HFF-Myc (cell line): ENCODE measurements around the gene CA12.
"Not testable (repeated sequence)": the region's sequence is repeated elsewhere in the genome, so short reads cannot be mapped to it uniquely, and the experiment has no call there.

Source experiments
- DNase-seq: peaks from one replicate; pipeline ENCODE4 v3.0.0-alpha.2; 2011; ENCODE audit warnings: low read depth; ENCODE audit errors: extremely low read depth
- H3K4me3 ChIP-seq: replicated peaks from 2 replicates; pipeline ENCODE4 v1.5.1; 2011; ENCODE audit warnings: low read depth, mild to moderate bottlenecking, control low read depth, low read length
- TF ChIP-seq, protein P1 (sequence below): IDR thresholded peaks from 2 replicates; pipeline ENCODE4 v1.5.1; 2012; ENCODE audit warnings: mild to moderate bottlenecking, low read depth, low read length, control low read depth; ENCODE audit errors: missing control alignments

Gene CA12

DNA sequence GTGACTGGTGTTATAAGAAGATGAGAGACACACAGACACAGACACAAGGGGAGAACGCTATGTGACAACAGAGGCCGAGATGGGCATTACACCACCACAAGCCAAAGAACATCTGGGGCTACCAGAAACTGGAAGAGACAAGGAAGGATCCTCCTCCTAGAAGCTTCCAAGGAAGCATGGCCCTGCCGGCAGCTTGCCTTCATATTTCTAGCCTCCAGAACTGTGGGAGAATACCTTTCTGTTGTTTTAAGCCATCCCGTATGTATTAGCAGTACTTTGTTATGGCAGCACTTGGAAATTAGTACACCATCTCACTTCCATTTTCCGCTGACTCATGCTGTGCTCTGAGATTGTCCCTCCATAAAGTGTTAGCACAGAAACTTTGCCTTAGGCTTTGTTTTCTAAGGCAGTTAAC is 38.7 kb upstream of the CA12 start:
- TF ChIP-seq, protein P1, sequence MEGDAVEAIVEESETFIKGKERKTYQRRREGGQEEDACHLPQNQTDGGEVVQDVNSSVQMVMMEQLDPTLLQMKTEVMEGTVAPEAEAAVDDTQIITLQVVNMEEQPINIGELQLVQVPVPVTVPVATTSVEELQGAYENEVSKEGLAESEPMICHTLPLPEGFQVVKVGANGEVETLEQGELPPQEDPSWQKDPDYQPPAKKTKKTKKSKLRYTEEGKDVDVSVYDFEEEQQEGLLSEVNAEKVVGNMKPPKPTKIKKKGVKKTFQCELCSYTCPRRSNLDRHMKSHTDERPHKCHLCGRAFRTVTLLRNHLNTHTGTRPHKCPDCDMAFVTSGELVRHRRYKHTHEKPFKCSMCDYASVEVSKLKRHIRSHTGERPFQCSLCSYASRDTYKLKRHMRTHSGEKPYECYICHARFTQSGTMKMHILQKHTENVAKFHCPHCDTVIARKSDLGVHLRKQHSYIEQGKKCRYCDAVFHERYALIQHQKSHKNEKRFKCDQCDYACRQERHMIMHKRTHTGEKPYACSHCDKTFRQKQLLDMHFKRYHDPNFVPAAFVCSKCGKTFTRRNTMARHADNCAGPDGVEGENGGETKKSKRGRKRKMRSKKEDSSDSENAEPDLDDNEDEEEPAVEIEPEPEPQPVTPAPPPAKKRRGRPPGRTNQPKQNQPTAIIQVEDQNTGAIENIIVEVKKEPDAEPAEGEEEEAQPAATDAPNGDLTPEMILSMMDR: no peak
- no peak overlapping the region for H3K4me3 ChIP-seq
- no peak for DNase-seq

DNA sequence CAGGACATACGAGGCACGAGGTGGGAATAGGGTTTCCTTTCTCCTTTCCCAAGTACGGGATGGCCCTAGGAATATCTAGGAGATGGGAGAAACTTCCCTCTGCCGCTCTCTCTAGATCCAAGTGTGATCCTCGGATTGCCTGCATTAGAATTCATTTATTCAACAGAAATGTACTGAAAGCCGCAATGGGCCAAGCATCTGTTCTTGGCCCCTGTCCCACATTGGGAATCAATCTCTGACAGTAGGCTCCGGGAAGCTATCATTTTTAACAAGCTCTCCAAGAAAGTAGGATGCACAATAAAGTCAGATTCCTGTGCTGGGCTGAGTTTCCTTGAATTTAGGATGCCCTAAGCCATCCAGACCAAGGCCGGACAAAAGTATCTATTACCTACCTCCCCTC is 37.2 kb upstream of the CA12 start:
- TF ChIP-seq, protein P1: no peak
- DNase-seq: no peak
- H3K4me3 ChIP-seq: no peak overlapping the region

DNA sequence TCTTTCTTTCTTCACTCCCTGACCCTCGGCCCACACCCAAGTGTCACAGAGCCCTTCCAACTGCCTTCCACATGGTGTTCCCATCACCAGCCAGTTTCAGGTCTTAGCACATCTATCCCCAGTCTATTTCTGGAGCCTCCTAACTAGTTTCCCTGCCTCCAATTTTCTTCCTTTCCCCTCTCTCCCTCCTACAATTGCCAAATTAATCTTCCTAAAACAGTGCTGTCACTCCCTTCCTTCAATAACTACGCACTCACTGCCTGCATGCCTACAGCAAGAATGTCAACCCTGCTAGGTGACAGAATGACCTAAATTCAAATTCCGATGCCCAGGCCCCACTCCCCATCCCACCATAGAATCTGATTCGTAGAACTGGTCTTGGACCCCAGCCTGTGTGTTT is 36.1 kb upstream of the CA12 start:
- TF ChIP-seq, protein P1: no peak
- DNase-seq: no peak
- H3K4me3 ChIP-seq: no peak overlapping the region

DNA sequence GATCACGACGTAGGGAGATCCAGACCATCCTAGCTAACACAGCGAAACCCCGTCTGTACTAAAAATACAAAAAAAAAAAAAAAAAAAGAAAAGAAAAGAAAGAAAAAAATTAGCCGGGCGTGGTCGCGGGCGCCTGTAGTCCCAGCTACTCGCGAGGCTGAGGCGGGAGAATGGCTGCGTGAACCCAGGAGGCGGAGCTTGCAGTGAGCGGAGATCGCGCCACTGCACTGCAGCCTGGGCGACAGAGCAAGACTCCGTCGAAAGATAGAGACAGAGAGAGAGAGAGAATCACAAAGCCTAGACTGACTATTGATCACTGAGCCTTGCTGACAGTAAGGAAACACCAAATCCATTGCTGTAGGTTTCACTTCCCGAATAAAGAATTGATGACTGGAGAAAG is 35.6 kb upstream of the CA12 start:
- not testable (repeated sequence) for H3K4me3 ChIP-seq

DNA sequence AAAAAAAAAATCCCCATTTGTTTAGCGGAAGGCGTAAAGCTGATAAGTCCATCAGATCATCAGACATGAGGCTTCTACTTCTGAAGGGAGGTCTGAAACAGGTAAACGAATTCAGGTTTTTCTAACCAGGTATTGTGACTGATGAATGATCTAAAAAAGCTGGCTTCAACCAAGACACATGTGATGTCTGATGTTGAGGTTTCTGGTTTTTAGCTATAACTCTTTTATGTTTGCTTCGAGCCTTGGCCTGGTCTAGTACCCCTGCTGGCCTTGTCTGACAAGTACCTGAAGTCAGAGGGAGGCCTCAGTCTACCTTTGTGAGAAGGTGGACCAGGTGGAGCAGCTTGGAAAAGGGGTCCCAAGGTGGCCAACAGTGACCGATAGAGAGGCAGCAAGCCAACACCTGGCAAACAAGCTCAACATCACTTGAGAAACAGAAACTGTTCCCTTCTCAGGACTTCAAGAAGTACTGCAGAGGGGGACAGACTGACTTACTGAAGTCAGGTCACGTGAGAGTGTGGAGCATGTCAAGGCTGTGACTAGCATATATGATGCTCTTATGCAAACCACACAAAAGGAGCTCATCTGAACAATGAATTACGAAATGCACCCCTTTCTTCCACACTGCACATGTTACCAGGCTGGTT is 33.0 kb upstream of the CA12 start:
- H3K4me3 ChIP-seq: no peak overlapping the region
- TF ChIP-seq, protein P1: no peak
- DNase-seq: no peak

More for the DNA sequence above, 35.6 kb upstream of the CA12 start:
- DNase-seq: not testable (repeated sequence)

DNA sequence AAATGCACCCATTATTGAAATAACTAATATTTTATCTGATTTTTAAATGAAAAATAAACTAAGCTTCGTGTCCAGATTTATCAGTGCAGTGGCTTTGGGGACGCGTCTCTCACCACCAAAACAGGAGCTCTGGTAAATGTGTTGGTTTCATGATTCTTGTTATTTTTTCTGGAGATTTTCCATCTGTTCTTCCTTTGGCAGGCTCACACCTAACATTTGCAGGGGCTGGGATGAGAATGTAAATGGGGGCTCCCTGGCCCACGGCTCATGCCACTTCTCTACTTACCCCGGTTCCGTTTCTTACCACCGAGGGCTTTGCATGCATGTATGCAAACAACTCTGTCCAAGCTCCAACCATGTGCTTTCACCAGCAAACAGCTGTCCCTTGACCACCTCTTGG is 30.9 kb upstream of the CA12 start:
- H3K4me3 ChIP-seq: no peak overlapping the region
- TF ChIP-seq, protein P1: no peak
- DNase-seq: no peak

DNA sequence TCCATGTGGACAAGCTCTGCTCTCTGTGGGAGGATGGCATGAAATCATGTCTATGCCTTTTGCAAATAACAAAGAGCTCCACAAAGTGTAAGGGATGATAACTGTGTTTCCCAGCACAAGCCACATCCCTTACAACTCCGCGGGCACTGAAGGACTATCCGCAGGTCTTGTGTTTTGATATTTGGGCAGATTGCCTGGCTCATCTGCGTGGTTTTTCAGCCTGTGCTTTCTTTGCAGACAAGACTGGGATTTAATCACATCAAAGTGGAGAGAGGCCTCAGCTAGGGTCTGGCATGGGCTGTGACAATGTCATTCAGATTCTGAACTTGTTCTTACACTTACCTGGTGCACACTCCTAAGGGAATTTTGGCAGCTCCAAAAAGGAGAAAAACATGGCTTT is 30.2 kb upstream of the CA12 start:
- DNase-seq: no peak
- TF ChIP-seq, protein P1: no peak
- no peak overlapping the region for H3K4me3 ChIP-seq
